Measurements from ENCODE around the gene C2CD4C.

The C2CD4C gene

DNA sequence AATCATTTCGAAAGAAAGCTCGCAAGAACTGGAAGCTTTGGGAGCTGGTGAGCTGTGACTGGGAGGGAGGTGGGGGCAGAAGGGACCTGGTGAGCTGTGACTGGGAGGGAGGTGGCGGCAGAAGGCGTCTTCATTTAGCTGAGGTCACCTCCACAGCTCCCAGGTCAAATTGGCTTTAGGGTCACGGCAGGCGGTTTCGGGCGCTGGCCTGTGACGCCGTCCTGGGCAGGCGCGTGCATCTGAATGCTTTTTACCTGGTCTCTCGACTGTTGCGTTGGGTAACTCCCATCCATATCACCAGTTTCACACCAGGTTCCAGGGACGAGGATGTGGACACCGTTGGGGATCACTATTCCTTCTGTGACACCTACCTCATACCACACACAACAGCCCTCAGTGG is 29.2 kb downstream of the C2CD4C start:
- TF ChIP-seq, protein P1, sequence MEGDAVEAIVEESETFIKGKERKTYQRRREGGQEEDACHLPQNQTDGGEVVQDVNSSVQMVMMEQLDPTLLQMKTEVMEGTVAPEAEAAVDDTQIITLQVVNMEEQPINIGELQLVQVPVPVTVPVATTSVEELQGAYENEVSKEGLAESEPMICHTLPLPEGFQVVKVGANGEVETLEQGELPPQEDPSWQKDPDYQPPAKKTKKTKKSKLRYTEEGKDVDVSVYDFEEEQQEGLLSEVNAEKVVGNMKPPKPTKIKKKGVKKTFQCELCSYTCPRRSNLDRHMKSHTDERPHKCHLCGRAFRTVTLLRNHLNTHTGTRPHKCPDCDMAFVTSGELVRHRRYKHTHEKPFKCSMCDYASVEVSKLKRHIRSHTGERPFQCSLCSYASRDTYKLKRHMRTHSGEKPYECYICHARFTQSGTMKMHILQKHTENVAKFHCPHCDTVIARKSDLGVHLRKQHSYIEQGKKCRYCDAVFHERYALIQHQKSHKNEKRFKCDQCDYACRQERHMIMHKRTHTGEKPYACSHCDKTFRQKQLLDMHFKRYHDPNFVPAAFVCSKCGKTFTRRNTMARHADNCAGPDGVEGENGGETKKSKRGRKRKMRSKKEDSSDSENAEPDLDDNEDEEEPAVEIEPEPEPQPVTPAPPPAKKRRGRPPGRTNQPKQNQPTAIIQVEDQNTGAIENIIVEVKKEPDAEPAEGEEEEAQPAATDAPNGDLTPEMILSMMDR (conservative IDR thresholded peaks at IDR 0.05; ENCODE audit: low read depth, low read length) = no peak
- DNase-seq (ENCODE audit: low read depth) = no peak

GRCh38 chr19:378706-379105 is 30.2 kb downstream of the C2CD4C start:
- TF ChIP-seq, protein P1 (conservative IDR thresholded peaks at IDR 0.05; ENCODE audit: low read depth, low read length) = no peak
- DNase-seq (ENCODE audit: low read depth) = no peak
- no peak overlapping the region for H3K4me3 ChIP-seq (ENCODE audit: low read length)

More for the DNA sequence above, 29.2 kb downstream of the C2CD4C start:
- no peak overlapping the region for H3K4me3 ChIP-seq (ENCODE audit: low read length)

- TF ChIP-seq, protein P1 (conservative IDR thresholded peaks at IDR 0.05; ENCODE audit: low read depth, low read length) = no peak
- no peak for DNase-seq (ENCODE audit: low read depth)
- H3K4me3 ChIP-seq (ENCODE audit: low read length) = no peak overlapping the region
Observed at GRCh38 chr19:377801-378581, 31.0 kb downstream of the C2CD4C start.

DNA sequence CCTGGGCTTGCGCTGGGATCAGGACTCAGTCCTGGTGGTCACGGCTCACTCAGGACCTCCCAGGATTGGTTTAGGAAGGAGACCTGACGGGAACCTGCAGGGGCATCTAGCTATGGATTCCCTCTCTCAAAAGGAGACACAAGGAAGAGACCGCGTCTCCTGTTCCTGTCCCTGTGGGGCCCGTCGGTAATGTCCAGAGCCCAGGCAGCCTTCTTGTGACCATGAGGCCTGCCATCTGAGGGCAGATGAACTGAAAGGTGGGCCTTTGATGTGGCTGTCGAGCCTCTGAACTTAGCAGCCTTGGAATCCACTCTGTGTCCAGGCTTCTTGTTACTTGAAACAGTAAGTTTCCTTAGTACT is 32.9 kb downstream of the C2CD4C start:
- TF ChIP-seq, protein P1 (conservative IDR thresholded peaks at IDR 0.05; ENCODE audit: low read depth, low read length) = no peak

DNA sequence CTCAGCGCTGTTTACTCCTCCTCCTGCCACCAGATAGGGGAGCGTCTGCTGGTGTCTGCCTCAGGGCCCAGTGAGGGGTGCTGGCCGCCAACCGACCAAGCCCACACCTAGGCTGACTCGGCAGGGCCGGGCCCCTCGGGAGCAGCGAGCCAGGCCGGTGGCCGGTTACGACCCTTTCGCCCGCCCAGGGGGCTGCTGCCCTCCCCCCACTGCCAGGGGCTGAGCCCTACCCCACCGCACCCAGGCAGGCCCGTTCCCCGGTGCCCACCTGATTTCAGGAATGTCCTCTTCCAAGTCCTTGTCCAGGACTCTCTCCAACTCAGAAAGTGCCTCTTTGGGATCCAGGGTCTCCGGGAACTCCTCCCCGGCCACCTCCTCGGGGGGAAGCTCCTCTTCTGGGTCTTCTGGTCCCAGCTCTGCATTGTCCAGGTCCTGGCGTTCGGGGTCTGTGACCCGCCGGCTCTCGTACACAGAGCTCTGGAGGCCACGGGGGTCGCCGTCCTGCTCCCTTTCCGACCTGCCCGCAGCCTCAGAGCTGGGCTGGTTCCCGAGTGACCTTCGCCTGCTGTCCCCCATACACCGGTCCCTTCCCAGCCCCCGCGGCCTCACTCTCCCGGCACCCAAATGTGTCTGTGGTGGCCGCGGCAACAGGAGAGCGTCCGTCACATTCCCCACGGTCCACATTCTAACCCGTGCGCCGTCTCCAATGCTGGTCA is 33.4 kb downstream of the C2CD4C start:
- TF ChIP-seq, protein P1 (conservative IDR thresholded peaks at IDR 0.05; ENCODE audit: low read depth, low read length) = no peak
- DNase-seq (ENCODE audit: low read depth) = no peak
- H3K4me3 ChIP-seq (ENCODE audit: low read length) = no peak overlapping the region

More for the DNA sequence above, 32.9 kb downstream of the C2CD4C start:
- no peak for DNase-seq (ENCODE audit: low read depth)
- H3K4me3 ChIP-seq (ENCODE audit: low read length) = no peak overlapping the region

GRCh38 chr19:374886-375235 is 34.1 kb downstream of the C2CD4C start:
- TF ChIP-seq, protein P1 (conservative IDR thresholded peaks at IDR 0.05; ENCODE audit: low read depth, low read length) = no peak
- no peak overlapping the region for H3K4me3 ChIP-seq (ENCODE audit: low read length)
- DNase-seq (ENCODE audit: low read depth) = no peak

Measured in retinal pigment epithelial cell (primary cell).